HepG2 (cell line): ENCODE data around the gene CLEC2D. TPM values are rescaled to one million over a fixed set of nuclear protein-coding genes. Genes with fewer than 3 reads are reported as not detected.

ENCODE experiments used
- ATAC-seq: fragments of 200-7000 bp; cut with Tn5 transposase; 3 replicates; pipeline ENCODE4 v1.9.1; 2020; ENCODE audit warnings: mild to moderate bottlenecking, moderate library complexity
- BruUV-seq: library from RNA; stranded (reverse); fragments of 400-500 nt; replicated peaks from 2 replicates; lab custom pipeline; 2021; lab: Mats Ljungman, UMichigan
- CTCF ChIA-PET: fragments of 300-600 bp; formaldehyde crosslinking; extraction: SDS; loops from one replicate; lab custom pipeline; 2021; ENCODE audit warnings: low total read pairs, inconsistent platforms, low intra/inter-chr PET ratio; lab: Yijun Ruan, JAX
- POLR2A ChIA-PET: fragments of 350-600 bp; sonication (Branson Sonifier 250); formaldehyde crosslinking; loops from one replicate; lab custom pipeline; 2020; ENCODE audit warnings: antibody characterized with exemption, inconsistent platforms; lab: Yijun Ruan, JAX
- DNase-seq: peaks from one replicate; pipeline ENCODE4 v3.0.0-alpha.2; 2015; ENCODE audit warnings: low spot score
- FAIRE-seq: peaks from 3 replicates; lab custom pipeline; 2011; peaks lifted over from hg19 to GRCh38; lab: Jason Lieb, UNC
- H2AFZ ChIP-seq: one replicate; pipeline ENCODE4 v1.6.1; 2011; ENCODE audit warnings: low read length, inconsistent platforms
- H3K27ac ChIP-seq: fragments of 300-600 bp; 3 replicates; pipeline ENCODE4 v1.8.0; 2011; ENCODE audit warnings: mixed run types, mild to moderate bottlenecking, mixed read lengths, low read length, inconsistent platforms; ENCODE audit not compliant: insufficient read depth; ENCODE audit errors: extremely low read length
- H3K27me3 ChIP-seq, 2 experiments: fragments of 200-600 bp in 1 of 2; 2 replicates in 1 of 2; 3 replicates in 1 of 2; pipeline versions ENCODE4 v1.6.0 to v1.8.0; 2011; ENCODE audit warnings: low read length in 2 of 2, mild to moderate bottlenecking in 2 of 2, moderate library complexity in 2 of 2, inconsistent platforms in 1 of 2; ENCODE audit not compliant: insufficient read depth in 2 of 2, control insufficient read depth in 1 of 2
- H3K36me3 ChIP-seq, 2 experiments: fragments of 200-600 bp in 1 of 2; replicated peaks in 1 of 2; 2 replicates in 1 of 2; 3 replicates in 1 of 2; pipeline versions ENCODE4 v1.5.1 to v1.8.0; 2011; ENCODE audit warnings: low read length in 2 of 2, inconsistent platforms in 1 of 2; ENCODE audit not compliant: insufficient read depth in 2 of 2, control insufficient read depth in 1 of 2
- H3K4me1 ChIP-seq: 2 replicates; pipeline ENCODE4 v1.5.1; 2012; ENCODE audit warnings: low read length, inconsistent platforms; ENCODE audit not compliant: insufficient read depth
- H3K4me2 ChIP-seq: 2 replicates; pipeline ENCODE4 v1.6.0; 2011; ENCODE audit warnings: low read depth, low read length, inconsistent platforms
- H3K4me3 ChIP-seq, 3 experiments: fragments of 200-600 bp in 1 of 3; sonication (generic), shearing (Covaris generic) in 1 of 3; replicated peaks in 1 of 3; 2 replicates each; pipeline ENCODE4 v1.5.1; 2011 to 2016; ENCODE audit warnings: low read length in 3 of 3, inconsistent platforms in 2 of 3, low read depth in 2 of 3, mild to moderate bottlenecking in 2 of 3, control low read depth in 1 of 3, mixed read lengths in 1 of 3; ENCODE audit not compliant: insufficient read depth in 1 of 3
- H3K79me2 ChIP-seq: one replicate; pipeline ENCODE4 v1.6.1; 2011; ENCODE audit warnings: low read length, inconsistent platforms; ENCODE audit not compliant: insufficient read depth
- H3K9ac ChIP-seq: 2 replicates; pipeline ENCODE4 v1.6.0; 2011; ENCODE audit warnings: mild to moderate bottlenecking, low read depth, low read length, inconsistent platforms; ENCODE audit not compliant: insufficient read depth
- H3K9me3 ChIP-seq: 2 replicates; pipeline ENCODE4 v1.5.1; 2012; ENCODE audit warnings: mild to moderate bottlenecking, low read length
- H4K20me1 ChIP-seq: 2 replicates; pipeline ENCODE4 v1.6.0; 2011; ENCODE audit warnings: inconsistent platforms, mild to moderate bottlenecking, low read length, moderate library complexity; ENCODE audit not compliant: insufficient read depth
- HES4 ChIP-seq: sonication (generic); formaldehyde crosslinking; IDR thresholded peaks from 2 replicates; pipeline ENCODE4 v1.9.0; 2021; ENCODE audit warnings: mild to moderate bottlenecking, missing genetic modification reagents, borderline replicate concordance
- HNF4G ChIP-seq, 2 experiments: sonication (generic) in 1 of 2; formaldehyde crosslinking in 1 of 2; IDR thresholded peaks; 2 replicates each; pipeline versions ENCODE4 v1.4.0 to v1.6.1; 2011 to 2020; ENCODE audit warnings: borderline replicate concordance in 2 of 2, low read depth in 2 of 2, mild to moderate bottlenecking in 2 of 2, low read length in 1 of 2, missing genetic modification reagents in 1 of 2, moderate library complexity in 1 of 2
- HNRNPUL1 ChIP-seq: fragments of 200-400 bp; formaldehyde crosslinking; IDR thresholded peaks from 2 replicates; pipeline ENCODE4 v1.6.1; 2017; ENCODE audit warnings: low read depth, mild to moderate bottlenecking, low read length, moderate library complexity
- MYC ChIP-seq: sonication (generic); formaldehyde crosslinking; IDR thresholded peaks from 2 replicates; pipeline ENCODE4 v1.9.0; 2021; ENCODE audit warnings: missing genetic modification reagents, borderline replicate concordance
- PTBP1 ChIP-seq: fragments of 200-400 bp; formaldehyde crosslinking; IDR thresholded peaks from 2 replicates; pipeline ENCODE4 v1.6.1; 2018; ENCODE audit warnings: low read length, low read depth; ENCODE audit not compliant: poor library complexity, severe bottlenecking
- RAD51 ChIP-seq: fragments of 450-650 bp; IDR thresholded peaks from 2 replicates; pipeline ENCODE4 v1.6.1; 2016; ENCODE audit warnings: borderline replicate concordance
- RFX3 ChIP-seq: IDR thresholded peaks from 2 replicates; pipeline ENCODE4 v1.6.1; 2016; ENCODE audit warnings: missing biosample characterization, missing genetic modification reagents
- SUZ12 ChIP-seq: fragments of 150-350 bp; IDR thresholded peaks from 2 replicates; pipeline ENCODE4 v1.6.1; 2014; ENCODE audit warnings: low read depth, low read length
- ZBTB46 ChIP-seq: sonication (generic); formaldehyde crosslinking; IDR thresholded peaks from 2 replicates; pipeline ENCODE4 v1.4.0; 2020; ENCODE audit warnings: mild to moderate bottlenecking, missing genetic modification reagents, borderline replicate concordance
- ZFAT ChIP-seq: sonication (generic); formaldehyde crosslinking; conservative IDR thresholded peaks from 2 replicates; pipeline ENCODE4 v1.8.1; 2023; ENCODE audit warnings: missing genetic modification reagents, inconsistent platforms
- ZHX1 ChIP-seq: sonication (generic); formaldehyde crosslinking; IDR thresholded peaks from 2 replicates; pipeline ENCODE4 v1.8.1; 2022; ENCODE audit warnings: low read depth, mild to moderate bottlenecking, missing genetic modification reagents
- ZMYM2 ChIP-seq: sonication (generic); formaldehyde crosslinking; IDR thresholded peaks from 2 replicates; pipeline ENCODE4 v1.8.0; 2022; ENCODE audit warnings: mild to moderate bottlenecking, missing genetic modification reagents
- ZNF510 ChIP-seq: sonication (generic); formaldehyde crosslinking; IDR thresholded peaks from 2 replicates; pipeline ENCODE4 v1.4.0; 2020; ENCODE audit warnings: low read depth, mild to moderate bottlenecking, missing genetic modification reagents
- ZNF670 ChIP-seq: sonication (generic); formaldehyde crosslinking; IDR thresholded peaks from 2 replicates; pipeline ENCODE4 v1.8.0; 2022; ENCODE audit warnings: mild to moderate bottlenecking, missing genetic modification reagents, borderline replicate concordance
- ZNF761 ChIP-seq: sonication (generic); formaldehyde crosslinking; conservative IDR thresholded peaks from 2 replicates; pipeline ENCODE4 v1.4.0; 2020; ENCODE audit warnings: mild to moderate bottlenecking, missing genetic modification reagents
- WGBS: methylation state at CpG from one replicate; pipeline ENCODE4 v1.1.6; 2017; ENCODE audit warnings: low lambda C conversion rate; 5-methylcytosine and 5-hydroxymethylcytosine counted together
- in situ Hi-C: cut with HindIII; loops from 2 replicates; pipeline ENCODE4 v1.10.0; 2017; ENCODE audit warnings: low pct_unique_long_range_greater_than_20kb; ENCODE audit not compliant: extremely low pct_ligation_motif_present
- intact Hi-C: fragments of 100-400 bp; cut with micrococcal nuclease; formaldehyde crosslinking; loops from one replicate; pipeline ENCODE4 v1.10.0; 2022; ENCODE audit not compliant: unreplicated experiment
- polyA plus RNA-seq, 8 experiments: library from polyadenylated mRNA; depleted of rRNA in 3 of 8; stranded (reverse) in 7 of 8; unstranded in 1 of 8; fragments of >200 nt; fragmentation: Illumina TruSeq in 4 of 8; extraction: Trizol in 4 of 8; gene quantifications; 2 replicates each; pipeline versions ENCODE4 v1.2.1 to v1.2.3, GENCODE V29; 2011 to 2016; ENCODE audit warnings: low read depth in 4 of 8, missing spikeins in 1 of 8, mixed read lengths in 1 of 8; ENCODE audit not compliant: insufficient read depth in 1 of 8
- total RNA-seq, 5 experiments: library from RNA; depleted of rRNA; stranded (reverse); fragments of >200 nt; fragmentation: Illumina TruSeq; extraction: Trizol; gene quantifications; 2 replicates each; pipeline ENCODE4 v1.2.3, GENCODE V29; 2016; ENCODE audit warnings: low read depth in 1 of 5
- TF ChIP-seq, protein P1 (sequence below): sonication (generic); formaldehyde crosslinking; IDR thresholded peaks from 2 replicates; pipeline ENCODE4 v1.4.0; 2020; ENCODE audit warnings: mild to moderate bottlenecking, missing genetic modification reagents, borderline replicate concordance

Gene CLEC2D
- total and polyA plus RNA-seq, 2 of the 13 experiments (the other 11 are each of a cell fraction or from before 2014, with no cell fraction given): 2.5 to 8.6 TPM

GRCh38 chr12:9694241-9694640 lies 24.7 kb downstream of the CLEC2D start:
- Histone ChIP-seq H2AFZ (no peak overlapping the region), H3K9ac (no peak overlapping the region), H3K36me3 (no peaks in the 10 kb centered on the region; a peak in 1 of 5 replicates), H3K4me2 (no peak overlapping the region), H3K27ac (no peak overlapping the region), H3K4me1 (no peaks in the 10 kb centered on the region), H3K4me3 (no peak overlapping the region), H3K27me3 (no peaks in the 10 kb centered on the region), H4K20me1 (no peaks in the 10 kb centered on the region), H3K79me2 (no peaks in the 10 kb centered on the region), H3K9me3 (no peaks in the 10 kb centered on the region)
- FAIRE-seq: no peak
- ATAC-seq: no peak
- 65% methylated on average over 1 of the region's 1 CpG for WGBS
- no peak for DNase-seq
- CTCF ChIA-PET: interaction anchor here (1.2 kb wide), 1 partner anchor 60 kb away, joined by 5 read pairs; no protein-coding TSS in a partner anchor
- no TSS peak for BruUV-seq
- in situ Hi-C loops: no loop called here
- POLR2A ChIA-PET: no interaction called here
- intact Hi-C loops: no loop called here
- TF ChIP-seq, protein P1, sequence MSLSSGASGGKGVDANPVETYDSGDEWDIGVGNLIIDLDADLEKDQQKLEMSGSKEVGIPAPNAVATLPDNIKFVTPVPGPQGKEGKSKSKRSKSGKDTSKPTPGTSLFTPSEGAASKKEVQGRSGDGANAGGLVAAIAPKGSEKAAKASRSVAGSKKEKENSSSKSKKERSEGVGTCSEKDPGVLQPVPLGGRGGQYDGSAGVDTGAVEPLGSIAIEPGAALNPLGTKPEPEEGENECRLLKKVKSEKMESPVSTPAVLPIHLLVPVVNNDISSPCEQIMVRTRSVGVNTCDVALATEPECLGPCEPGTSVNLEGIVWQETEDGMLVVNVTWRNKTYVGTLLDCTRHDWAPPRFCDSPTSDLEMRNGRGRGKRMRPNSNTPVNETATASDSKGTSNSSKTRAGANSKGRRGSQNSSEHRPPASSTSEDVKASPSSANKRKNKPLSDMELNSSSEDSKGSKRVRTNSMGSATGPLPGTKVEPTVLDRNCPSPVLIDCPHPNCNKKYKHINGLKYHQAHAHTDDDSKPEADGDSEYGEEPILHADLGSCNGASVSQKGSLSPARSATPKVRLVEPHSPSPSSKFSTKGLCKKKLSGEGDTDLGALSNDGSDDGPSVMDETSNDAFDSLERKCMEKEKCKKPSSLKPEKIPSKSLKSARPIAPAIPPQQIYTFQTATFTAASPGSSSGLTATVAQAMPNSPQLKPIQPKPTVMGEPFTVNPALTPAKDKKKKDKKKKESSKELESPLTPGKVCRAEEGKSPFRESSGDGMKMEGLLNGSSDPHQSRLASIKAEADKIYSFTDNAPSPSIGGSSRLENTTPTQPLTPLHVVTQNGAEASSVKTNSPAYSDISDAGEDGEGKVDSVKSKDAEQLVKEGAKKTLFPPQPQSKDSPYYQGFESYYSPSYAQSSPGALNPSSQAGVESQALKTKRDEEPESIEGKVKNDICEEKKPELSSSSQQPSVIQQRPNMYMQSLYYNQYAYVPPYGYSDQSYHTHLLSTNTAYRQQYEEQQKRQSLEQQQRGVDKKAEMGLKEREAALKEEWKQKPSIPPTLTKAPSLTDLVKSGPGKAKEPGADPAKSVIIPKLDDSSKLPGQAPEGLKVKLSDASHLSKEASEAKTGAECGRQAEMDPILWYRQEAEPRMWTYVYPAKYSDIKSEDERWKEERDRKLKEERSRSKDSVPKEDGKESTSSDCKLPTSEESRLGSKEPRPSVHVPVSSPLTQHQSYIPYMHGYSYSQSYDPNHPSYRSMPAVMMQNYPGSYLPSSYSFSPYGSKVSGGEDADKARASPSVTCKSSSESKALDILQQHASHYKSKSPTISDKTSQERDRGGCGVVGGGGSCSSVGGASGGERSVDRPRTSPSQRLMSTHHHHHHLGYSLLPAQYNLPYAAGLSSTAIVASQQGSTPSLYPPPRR (CRISPR knock-in tag): no peak
- no peak for TF ChIP-seq ZNF670 (CRISPR knock-in tag)
- no peak for TF ChIP-seq RAD51
- no peak for TF ChIP-seq ZNF761 (CRISPR knock-in tag)
- no peak for TF ChIP-seq ZMYM2 (CRISPR knock-in tag)
- no peak for TF ChIP-seq ZNF510 (CRISPR knock-in tag)
- no peak for TF ChIP-seq HES4 (CRISPR knock-in tag)
- no peak for TF ChIP-seq PTBP1
- no peak for TF ChIP-seq MYC (CRISPR knock-in tag)
- TF ChIP-seq SUZ12: no peak
- no peak for TF ChIP-seq HNRNPUL1
- no peak for TF ChIP-seq ZHX1 (CRISPR knock-in tag)
- no peak for TF ChIP-seq ZBTB46 (CRISPR knock-in tag)
- no peak for TF ChIP-seq RFX3
- no peak for TF ChIP-seq HNF4G (IDR thresholded peaks at IDR 0.05; ENCODE audit: borderline replicate concordance, low read depth, low read length)
- no peak for TF ChIP-seq HNF4G (CRISPR knock-in tag; IDR thresholded peaks at IDR 0.05; ENCODE audit: borderline replicate concordance, low read depth)
- no peak for TF ChIP-seq ZFAT
